ENCODE results near the gene RIOX2. TPM values are rescaled to one million over a fixed set of nuclear protein-coding genes. Genes with fewer than 3 reads are reported as not detected.
A peak's percentile ranks its signal among the peaks of the same experiment; 100 is the strongest.
"Not testable (repeated sequence)": the region's sequence is repeated elsewhere in the genome, so short reads cannot be mapped to it uniquely, and the experiment has no call there.

The RIOX2 gene
- total RNA-seq, 2 experiments from 2014 or later = 26.3 to 32.6 TPM

- CTCF ChIA-PET = no interaction called here
- no peaks in the 10 kb centered on the region for H3K9me3 Mint-ChIP-seq
Observed at GRCh38 chr3:97928986-97929385, 43.2 kb downstream of the RIOX2 start.

GRCh38 chr3:97927704-97928103, 44.5 kb downstream of the RIOX2 start:
- Mint-ChIP-seq H3K4me3 (no peak overlapping the region), H3K27me3 (ENCODE audit: low read depth) (no peaks in the 10 kb centered on the region), H3K27ac (no peak overlapping the region), H3K36me3 (ENCODE audit: low read depth) (peaks cover 14% of the 10 kb centered on the region), H3K4me1 (ENCODE audit: low read depth) (no peaks in the 10 kb centered on the region), H3K9me3 (no peaks in the 10 kb centered on the region)
- CTCF ChIA-PET = no interaction called here
- intact Hi-C loops (cut with micrococcal nuclease) = no loop called here
- no peak for DNase-seq

More at GRCh38 chr3:97928986-97929385, 43.2 kb downstream of the RIOX2 start:
- Mint-ChIP-seq H3K4me1 (ENCODE audit: low read depth) (no peaks in the 10 kb centered on the region), H3K27me3 (ENCODE audit: low read depth) (no peaks in the 10 kb centered on the region), H3K27ac (no peak overlapping the region), H3K4me3 (no peak overlapping the region), H3K36me3 (ENCODE audit: low read depth) (peaks cover 8% of the 10 kb centered on the region)
- intact Hi-C loops (cut with micrococcal nuclease) = no loop called here
- no peak for DNase-seq

- Mint-ChIP-seq H3K27ac (no peak overlapping the region), H3K4me3 (no peak overlapping the region), H3K27me3 (ENCODE audit: low read depth) (no peaks in the 10 kb centered on the region), H3K36me3 (ENCODE audit: low read depth) (peaks cover 32% of the 10 kb centered on the region), H3K4me1 (ENCODE audit: low read depth) (no peaks in the 10 kb centered on the region), H3K9me3 (no peaks in the 10 kb centered on the region)
- no peak for DNase-seq
- CTCF ChIA-PET = no interaction called here
- intact Hi-C loops (cut with micrococcal nuclease) = no loop called here
Observed at GRCh38 chr3:97917813-97918536, 54.3 kb downstream of the RIOX2 start.

- H3K9me3 Mint-ChIP-seq = no peaks in the 10 kb centered on the region
- CTCF ChIA-PET = no interaction called here
Observed at GRCh38 chr3:97916576-97916975, 55.7 kb downstream of the RIOX2 start.

GRCh38 chr3:97914388-97914787, 57.8 kb downstream of the RIOX2 start:
- Mint-ChIP-seq H3K36me3 (ENCODE audit: low read depth) (peaks cover 15% of the 10 kb centered on the region), H3K4me3 (no peak overlapping the region), H3K9me3 (no peaks in the 10 kb centered on the region), H3K27me3 (ENCODE audit: low read depth) (no peaks in the 10 kb centered on the region), H3K4me1 (ENCODE audit: low read depth) (peaks cover 17% of the 10 kb centered on the region), H3K27ac (no peak overlapping the region)
- CTCF ChIA-PET = no interaction called here
- DNase-seq = no peak
- intact Hi-C loops (cut with micrococcal nuclease) = no loop called here

More at GRCh38 chr3:97916576-97916975, 55.7 kb downstream of the RIOX2 start:
- H3K36me3 Mint-ChIP-seq (ENCODE audit: low read depth) = peaks cover 23% of the 10 kb centered on the region
- no peak for DNase-seq
- no peaks in the 10 kb centered on the region for H3K27me3 Mint-ChIP-seq (ENCODE audit: low read depth)
- peaks cover 2% of the 10 kb centered on the region for H3K4me1 Mint-ChIP-seq (ENCODE audit: low read depth)
- no peak overlapping the region for H3K27ac Mint-ChIP-seq
- intact Hi-C loops (cut with micrococcal nuclease) = no loop called here
- no peak overlapping the region for H3K4me3 Mint-ChIP-seq

- no peaks in the 10 kb centered on the region for H3K27me3 Mint-ChIP-seq (ENCODE audit: low read depth)
- no peak overlapping the region for H3K4me3 Mint-ChIP-seq
- intact Hi-C loops (cut with micrococcal nuclease) = loop anchor here (2.0 kb wide), 1 partner anchor 61 kb away; the partner anchor contains the start of gene RIOX2
- H3K4me1 Mint-ChIP-seq (ENCODE audit: low read depth) = peaks cover 17% of the 10 kb centered on the region
- peak overlapping the region; percentile 79 for H3K27ac Mint-ChIP-seq
- peaks cover 12% of the 10 kb centered on the region for H3K36me3 Mint-ChIP-seq (ENCODE audit: low read depth)
- peaks cover 6% of the 10 kb centered on the region for H3K9me3 Mint-ChIP-seq
- CTCF ChIA-PET = no interaction called here
- no peak for DNase-seq
Observed at GRCh38 chr3:97911459-97911858, 60.8 kb downstream of the RIOX2 start.

GRCh38 chr3:97910931-97911351, 61.3 kb downstream of the RIOX2 start:
- Mint-ChIP-seq H3K4me1 (ENCODE audit: low read depth) (peaks cover 17% of the 10 kb centered on the region), H3K27me3 (ENCODE audit: low read depth) (no peaks in the 10 kb centered on the region), H3K36me3 (ENCODE audit: low read depth) (peaks cover 10% of the 10 kb centered on the region), H3K4me3 (peak overlapping the region; percentile 72), H3K9me3 (peaks cover 6% of the 10 kb centered on the region), H3K27ac (peak overlapping the region; percentile 79)
- DNase-seq = peak; percentile 14
- intact Hi-C loops (cut with micrococcal nuclease) = loop anchor here (2.0 kb wide), 1 partner anchor 62 kb away; the partner anchor contains the start of gene RIOX2
- CTCF ChIA-PET = no interaction called here

- Mint-ChIP-seq H3K4me3 (peak overlapping the region; percentile 72), H3K27ac (peak overlapping the region; percentile 79), H3K36me3 (ENCODE audit: low read depth) (peaks cover 10% of the 10 kb centered on the region), H3K4me1 (ENCODE audit: low read depth) (peaks cover 17% of the 10 kb centered on the region)
- CTCF ChIA-PET; H3K27me3 Mint-ChIP-seq (ENCODE audit: low read depth); H3K9me3 Mint-ChIP-seq: not testable (repeated sequence)
- intact Hi-C loops (cut with micrococcal nuclease) = loop anchor here (2.0 kb wide), 1 partner anchor 62 kb away; the partner anchor contains the start of gene RIOX2
- peak; percentile 18 for DNase-seq
Observed at GRCh38 chr3:97910236-97910831, 61.9 kb downstream of the RIOX2 start.

- CTCF ChIA-PET; H3K4me3 Mint-ChIP-seq; H3K9me3 Mint-ChIP-seq; H3K27ac Mint-ChIP-seq; DNase-seq; H3K27me3 Mint-ChIP-seq (ENCODE audit: low read depth): not testable (repeated sequence)
- Mint-ChIP-seq H3K4me1 (ENCODE audit: low read depth) (peaks cover 17% of the 10 kb centered on the region), H3K36me3 (ENCODE audit: low read depth) (peaks cover 10% of the 10 kb centered on the region)
- intact Hi-C loops (cut with micrococcal nuclease) = loop anchor here (2.0 kb wide), 1 partner anchor 63 kb away; the partner anchor contains the start of gene RIOX2
Observed at GRCh38 chr3:97909830-97910229, 62.4 kb downstream of the RIOX2 start.

- H3K27me3 Mint-ChIP-seq (ENCODE audit: low read depth) = no peaks in the 10 kb centered on the region
- DNase-seq = no peak
- no peak overlapping the region for H3K27ac Mint-ChIP-seq
- H3K4me3 Mint-ChIP-seq = no peak overlapping the region
- CTCF ChIA-PET = interaction anchor here (1.2 kb wide), 1 partner anchor 10 kb away, joined by 3 read pairs; no protein-coding TSS in a partner anchor
- peaks cover 4% of the 10 kb centered on the region for H3K9me3 Mint-ChIP-seq
- peaks cover 3% of the 10 kb centered on the region for H3K36me3 Mint-ChIP-seq (ENCODE audit: low read depth)
- intact Hi-C loops (cut with micrococcal nuclease) = no loop called here
- H3K4me1 Mint-ChIP-seq (ENCODE audit: low read depth) = peaks cover 9% of the 10 kb centered on the region
Observed at GRCh38 chr3:97901313-97902248, 70.7 kb downstream of the RIOX2 start.

GRCh38 chr3:97899331-97899730, 72.9 kb downstream of the RIOX2 start:
- Mint-ChIP-seq H3K9me3 (peaks cover 4% of the 10 kb centered on the region), H3K4me1 (ENCODE audit: low read depth) (peaks cover 9% of the 10 kb centered on the region), H3K36me3 (ENCODE audit: low read depth) (peaks cover 4% of the 10 kb centered on the region), H3K27me3 (ENCODE audit: low read depth) (no peaks in the 10 kb centered on the region), H3K27ac (no peak overlapping the region), H3K4me3 (no peak overlapping the region)
- intact Hi-C loops (cut with micrococcal nuclease) = loop anchor here (5.0 kb wide), 1 partner anchor 107 kb away; no protein-coding TSS in a partner anchor
- CTCF ChIA-PET = no interaction called here
- DNase-seq = no peak

GRCh38 chr3:97896547-97896946, 75.7 kb downstream of the RIOX2 start:
- DNase-seq = no peak
- no peak overlapping the region for H3K27ac Mint-ChIP-seq
- H3K27me3 Mint-ChIP-seq (ENCODE audit: low read depth) = no peaks in the 10 kb centered on the region
- peaks cover 8% of the 10 kb centered on the region for H3K36me3 Mint-ChIP-seq (ENCODE audit: low read depth)
- peaks cover 7% of the 10 kb centered on the region for H3K4me1 Mint-ChIP-seq (ENCODE audit: low read depth)
- no peaks in the 10 kb centered on the region for H3K9me3 Mint-ChIP-seq
- intact Hi-C loops (cut with micrococcal nuclease) = loop anchor here (5.0 kb wide), 1 partner anchor 104 kb away; no protein-coding TSS in a partner anchor
- no peak overlapping the region for H3K4me3 Mint-ChIP-seq
- CTCF ChIA-PET = no interaction called here
